Rectal smooth muscle tissue (tissue), 1 donor: ENCODE data around the gene PEX14.
"Not testable (repeated sequence)": the region's sequence is repeated elsewhere in the genome, so short reads cannot be mapped to it uniquely, and the experiment has no call there.

Source experiments
- H3K27ac ChIP-seq: one replicate; pipeline ENCODE4 v1.7.0; 2013; ENCODE audit warnings: low read depth, low read length, inconsistent platforms
- H3K27me3 ChIP-seq: one replicate; pipeline ENCODE4 v1.7.0; 2013; ENCODE audit warnings: low read length; ENCODE audit not compliant: control insufficient read depth, insufficient read depth
- H3K36me3 ChIP-seq: one replicate; pipeline ENCODE4 v1.7.0; 2013; ENCODE audit warnings: low read length; ENCODE audit not compliant: control insufficient read depth, insufficient read depth
- H3K4me1 ChIP-seq: one replicate; pipeline ENCODE4 v1.7.0; 2013; ENCODE audit warnings: low read length; ENCODE audit not compliant: control insufficient read depth, insufficient read depth
- H3K4me3 ChIP-seq: one replicate; pipeline ENCODE4 v1.7.0; 2013; ENCODE audit warnings: low read length
- H3K9ac ChIP-seq: one replicate; pipeline ENCODE4 v1.7.0; 2013; ENCODE audit warnings: low read length

Gene PEX14

DNA sequence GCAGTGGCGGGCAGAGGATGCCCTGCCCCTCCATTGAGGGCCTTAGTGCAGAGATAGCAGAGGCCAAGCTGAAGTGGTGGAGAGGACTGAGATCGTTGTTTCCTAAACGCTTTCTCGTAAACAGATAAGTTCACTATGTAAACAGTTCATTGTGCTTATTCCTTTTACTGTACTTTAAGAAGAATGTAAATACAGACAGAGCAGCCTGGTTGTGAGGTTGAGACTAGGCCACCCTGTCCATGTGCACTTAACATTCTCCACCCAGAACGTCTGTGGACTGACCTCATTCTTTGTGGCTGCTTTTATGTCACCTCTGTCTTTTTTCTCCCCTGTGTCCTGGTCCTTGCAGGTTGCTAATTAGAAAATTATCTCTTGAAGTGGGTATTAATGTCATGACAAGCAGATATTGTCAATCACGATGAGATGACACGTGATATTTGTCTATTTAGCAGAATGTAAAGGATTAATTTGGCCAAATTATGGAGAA is 36.0 kb upstream of the PEX14 start:
- H3K9ac ChIP-seq = no peak overlapping the region
- no peaks in the 10 kb centered on the region for H3K36me3 ChIP-seq
- H3K27me3 ChIP-seq = no peaks in the 10 kb centered on the region
- H3K27ac ChIP-seq = no peak overlapping the region
- H3K4me3 ChIP-seq = no peak overlapping the region
- no peaks in the 10 kb centered on the region for H3K4me1 ChIP-seq

DNA sequence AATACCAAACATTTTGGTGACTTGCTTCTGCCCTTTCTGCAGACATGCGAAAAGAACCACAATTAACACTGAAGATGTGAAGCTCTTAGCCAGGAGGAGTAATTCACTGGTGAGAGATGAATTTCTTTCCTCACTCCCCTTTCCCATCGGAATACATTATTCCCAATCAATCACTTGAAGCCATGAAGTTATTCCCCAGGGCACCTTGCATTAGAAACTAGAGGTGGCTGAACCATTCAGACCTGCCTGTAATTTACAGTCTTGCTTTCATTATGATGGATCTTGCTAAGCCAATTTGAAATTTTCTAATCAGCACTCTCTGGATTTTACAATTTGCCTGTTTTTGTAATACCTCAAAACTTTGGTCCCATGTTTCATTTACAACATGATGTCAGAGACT is 34.4 kb upstream of the PEX14 start:
- Histone ChIP-seq H3K4me1 (no peaks in the 10 kb centered on the region), H3K27ac (no peak overlapping the region), H3K4me3 (no peak overlapping the region), H3K36me3 (no peaks in the 10 kb centered on the region), H3K27me3 (no peaks in the 10 kb centered on the region), H3K9ac (no peak overlapping the region)

DNA sequence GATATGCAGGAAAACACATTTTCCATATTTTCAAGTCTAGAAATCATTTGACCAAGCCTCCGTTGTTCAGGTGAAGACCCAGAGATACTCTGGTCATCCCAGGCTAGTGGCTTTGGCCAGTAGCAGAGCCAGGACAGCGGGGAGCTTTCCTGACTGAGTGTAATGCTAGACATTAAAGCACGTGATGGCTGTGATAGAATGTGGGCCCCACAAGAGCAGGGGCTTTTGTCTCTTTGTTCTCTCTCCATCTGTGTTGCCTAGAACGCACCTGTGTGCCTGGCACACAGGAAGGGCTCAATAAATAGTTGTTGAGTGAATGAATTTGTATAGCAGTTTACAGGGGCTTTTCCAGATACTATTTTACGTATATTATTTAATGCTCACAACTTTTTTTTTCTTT is 34.0 kb upstream of the PEX14 start:
- Histone ChIP-seq H3K36me3 (no peaks in the 10 kb centered on the region), H3K4me1 (no peaks in the 10 kb centered on the region), H3K27ac (no peak overlapping the region), H3K4me3 (no peak overlapping the region), H3K9ac (no peak overlapping the region), H3K27me3 (no peaks in the 10 kb centered on the region)

DNA sequence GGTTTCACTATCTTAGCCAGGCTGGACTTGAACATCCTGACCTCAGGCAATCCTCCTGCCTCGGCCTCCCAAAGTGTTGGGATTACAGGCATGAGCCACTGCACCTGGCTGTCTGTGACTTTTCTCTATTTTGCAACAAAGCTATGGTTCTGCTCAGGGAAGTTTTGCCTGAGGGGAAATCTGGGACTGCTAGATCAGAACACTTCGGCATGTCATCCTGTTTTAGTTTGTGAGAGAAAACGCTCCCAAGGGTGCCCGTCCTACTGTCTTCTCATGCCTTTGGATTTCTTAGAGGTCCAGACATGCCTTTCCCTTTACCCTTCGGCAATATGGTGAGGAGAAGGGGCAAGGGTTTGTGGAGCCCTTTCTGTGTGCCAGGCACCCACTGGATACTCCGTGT is 30.5 kb upstream of the PEX14 start:
- H3K4me3 ChIP-seq = no peak overlapping the region
- H3K4me1 ChIP-seq = no peaks in the 10 kb centered on the region
- no peaks in the 10 kb centered on the region for H3K36me3 ChIP-seq
- H3K27me3 ChIP-seq = no peaks in the 10 kb centered on the region
- no peak overlapping the region for H3K9ac ChIP-seq
- H3K27ac ChIP-seq = no peak overlapping the region

DNA sequence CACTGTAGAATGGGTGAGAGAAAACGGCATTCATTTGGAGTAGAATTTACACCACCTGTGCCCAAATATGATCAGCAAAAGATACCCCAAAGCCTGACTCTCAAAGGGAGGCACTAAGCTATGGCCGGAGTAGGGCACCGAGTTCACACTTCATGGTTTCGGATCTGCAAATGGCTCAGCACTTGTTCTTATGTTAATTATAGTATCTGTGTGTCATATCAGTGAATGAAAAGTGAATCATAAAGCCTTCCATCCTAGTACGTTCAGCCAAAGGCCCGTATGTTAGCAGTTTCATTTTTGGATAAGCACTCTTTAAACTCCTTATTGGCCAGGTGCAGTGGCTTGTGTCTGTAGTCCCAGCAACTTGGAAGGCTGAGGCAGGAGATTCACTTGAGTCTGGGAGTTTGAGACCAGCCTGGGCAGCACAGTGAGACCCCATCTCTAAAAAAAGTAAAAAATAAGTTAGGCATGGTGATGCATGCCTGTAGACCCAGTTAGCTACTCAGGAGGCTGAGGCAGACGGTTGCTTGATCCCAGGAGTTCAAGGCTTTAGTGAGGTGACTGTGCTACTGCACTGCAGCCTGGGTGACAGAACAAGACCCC is 29.9 kb upstream of the PEX14 start:
- Histone ChIP-seq H3K4me3 (no peak overlapping the region), H3K4me1 (no peaks in the 10 kb centered on the region), H3K36me3 (no peaks in the 10 kb centered on the region), H3K9ac (no peak overlapping the region), H3K27ac (no peak overlapping the region), H3K27me3 (no peaks in the 10 kb centered on the region)

DNA sequence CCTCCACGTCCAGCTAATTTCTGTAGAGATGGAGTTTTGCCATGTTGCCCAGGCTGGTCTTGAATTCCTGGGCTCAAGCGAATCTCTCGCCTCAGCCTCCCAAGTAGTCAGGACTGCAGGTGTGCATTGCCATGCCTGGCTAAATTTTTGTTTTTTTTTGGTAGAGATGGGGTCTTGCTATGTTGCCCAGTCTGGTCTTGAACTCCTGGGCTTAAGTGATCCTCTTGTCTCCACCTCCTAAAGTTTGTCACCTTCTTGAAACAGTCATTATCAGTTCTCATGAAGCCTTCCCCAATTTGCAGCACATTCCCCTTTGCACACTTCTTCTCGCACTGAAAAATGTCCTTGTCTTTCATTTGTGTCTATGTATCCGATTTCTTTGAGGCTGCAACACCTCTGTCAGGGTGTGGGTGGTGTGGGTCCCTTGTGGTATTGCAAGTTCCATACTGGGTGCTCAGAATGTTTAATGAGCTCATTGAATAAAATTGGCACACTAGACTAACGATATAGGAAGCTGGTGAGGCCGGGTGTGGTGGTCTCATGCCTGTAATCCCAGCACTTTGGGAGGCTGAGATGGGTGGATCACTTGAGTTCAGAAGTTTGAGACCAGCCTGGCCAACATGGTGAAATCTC is 27.8 kb upstream of the PEX14 start:
- no peak overlapping the region for H3K4me3 ChIP-seq
- H3K9ac ChIP-seq = no peak overlapping the region
- H3K27me3 ChIP-seq = no peaks in the 10 kb centered on the region
- no peaks in the 10 kb centered on the region for H3K4me1 ChIP-seq
- no peak overlapping the region for H3K27ac ChIP-seq
- H3K36me3 ChIP-seq = no peaks in the 10 kb centered on the region

GRCh38 chr1:10449751-10450150 is 25.0 kb upstream of the PEX14 start, which contains the start of gene CORT:
Gene CORT, plus strand, starts transcription at chr1:10450031. Its CDS starts 193 bp downstream, at chr1:10450224.
- Histone ChIP-seq H3K36me3 (no peaks in the 10 kb centered on the region), H3K4me3 (no peak within 1 kb of the TSS), H3K4me1 (no peaks in the 10 kb centered on the region), H3K9ac (no peak within 1 kb of the TSS), H3K27ac (no peak within 1 kb of the TSS), H3K27me3 (no peaks in the 10 kb centered on the region)

DNA sequence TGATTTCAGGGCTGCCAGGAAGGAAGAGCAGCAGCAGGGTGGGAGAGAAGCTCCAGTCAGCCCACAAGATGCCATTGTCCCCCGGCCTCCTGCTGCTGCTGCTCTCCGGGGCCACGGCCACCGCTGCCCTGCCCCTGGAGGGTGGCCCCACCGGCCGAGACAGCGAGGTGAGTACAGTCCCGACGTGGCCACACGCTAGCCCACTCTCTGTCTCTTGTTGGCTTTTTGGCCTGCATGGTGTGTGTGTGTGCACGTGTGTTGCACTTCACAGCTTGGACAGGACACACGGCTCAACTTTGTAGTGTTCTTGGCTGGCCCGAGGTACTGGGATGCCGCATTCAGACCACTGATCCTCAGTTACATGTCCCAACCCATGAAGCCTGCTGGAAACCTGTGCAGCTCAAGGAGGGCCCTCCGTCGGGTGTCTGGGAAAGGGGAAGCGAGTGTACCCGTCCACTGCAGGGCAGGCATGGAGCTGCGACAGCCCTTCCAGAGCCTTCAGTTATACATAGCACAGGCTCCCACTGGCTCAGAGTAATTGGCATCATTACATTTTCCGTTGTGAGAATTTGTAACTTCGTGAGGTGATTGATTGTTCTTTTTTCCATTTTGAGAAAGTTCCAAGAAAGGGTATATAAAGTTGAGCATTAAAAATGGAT is 24.5 kb upstream of the PEX14 start:
- H3K27ac ChIP-seq = no peak overlapping the region
- H3K27me3 ChIP-seq = no peaks in the 10 kb centered on the region
- no peaks in the 10 kb centered on the region for H3K36me3 ChIP-seq
- H3K4me3 ChIP-seq = no peak overlapping the region
- H3K4me1 ChIP-seq = no peaks in the 10 kb centered on the region
- H3K9ac ChIP-seq = no peak overlapping the region

GRCh38 chr1:10450836-10451235 is 23.9 kb upstream of the PEX14 start:
- Histone ChIP-seq H3K9ac (no peak overlapping the region), H3K36me3 (no peaks in the 10 kb centered on the region), H3K27ac (no peak overlapping the region), H3K27me3 (no peaks in the 10 kb centered on the region), H3K4me3 (no peak overlapping the region), H3K4me1 (no peaks in the 10 kb centered on the region)

GRCh38 chr1:10451287-10451686 is 23.5 kb upstream of the PEX14 start:
- H3K27ac ChIP-seq = no peak overlapping the region
- no peaks in the 10 kb centered on the region for H3K4me1 ChIP-seq
- no peak overlapping the region for H3K4me3 ChIP-seq
- H3K36me3 ChIP-seq = no peaks in the 10 kb centered on the region
- no peaks in the 10 kb centered on the region for H3K27me3 ChIP-seq
- H3K9ac ChIP-seq = no peak overlapping the region

DNA sequence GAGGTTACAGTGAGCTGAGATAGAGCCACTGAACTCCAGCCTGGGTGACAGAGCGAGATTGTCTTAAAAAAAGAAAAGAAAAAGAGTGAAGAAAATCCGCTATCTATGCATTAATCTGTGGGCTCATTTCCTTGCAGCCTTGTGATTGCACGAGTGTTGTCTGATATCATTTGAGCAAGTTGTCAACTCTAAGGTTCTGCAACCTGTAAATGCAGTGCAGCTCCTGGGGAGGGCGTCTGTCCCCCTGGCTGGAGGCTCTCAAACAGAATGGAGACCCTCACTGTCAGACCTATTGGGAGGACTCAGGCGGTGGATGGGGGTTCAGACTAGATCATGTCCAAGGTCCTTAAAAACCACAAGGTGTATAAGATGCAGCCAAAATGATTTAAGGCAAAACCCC is 18.7 kb upstream of the PEX14 start:
- H3K4me3 ChIP-seq = no peak overlapping the region
- H3K36me3 ChIP-seq = no peaks in the 10 kb centered on the region
- H3K27me3 ChIP-seq = no peaks in the 10 kb centered on the region
- no peak overlapping the region for H3K27ac ChIP-seq
- no peaks in the 10 kb centered on the region for H3K4me1 ChIP-seq
- no peak overlapping the region for H3K9ac ChIP-seq

DNA sequence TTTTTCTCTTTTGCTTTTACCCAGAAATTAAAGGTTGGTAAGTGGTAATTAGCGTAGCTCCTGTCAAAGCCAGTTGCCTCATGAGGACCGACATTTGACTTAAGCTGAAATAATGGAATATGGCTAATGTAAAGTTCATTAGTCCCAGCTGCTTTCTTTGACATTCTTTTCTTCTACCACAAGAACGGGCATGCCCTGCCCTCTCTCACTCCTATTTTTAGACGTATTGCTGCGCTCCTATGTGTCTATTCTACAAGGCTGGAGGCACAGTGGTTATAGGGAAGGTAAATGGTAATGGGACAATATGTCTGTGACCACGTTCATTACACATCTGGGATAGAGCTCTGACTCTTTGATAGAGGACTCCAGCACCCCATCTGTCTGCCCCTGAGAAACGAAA is 18.1 kb upstream of the PEX14 start:
- H3K4me3 ChIP-seq = no peak overlapping the region
- no peak overlapping the region for H3K27ac ChIP-seq
- H3K36me3 ChIP-seq = peaks cover 4% of the 10 kb centered on the region
- no peak overlapping the region for H3K9ac ChIP-seq
- H3K27me3 ChIP-seq = no peaks in the 10 kb centered on the region
- H3K4me1 ChIP-seq = no peaks in the 10 kb centered on the region

- not testable (repeated sequence) for H3K27ac ChIP-seq, H3K9ac ChIP-seq, H3K27me3 ChIP-seq, H3K4me1 ChIP-seq, H3K4me3 ChIP-seq, H3K36me3 ChIP-seq
Measured at GRCh38 chr1:10457462-10457861, 17.3 kb upstream of the PEX14 start.
